Thoracic aorta (tissue), 2 donors: ENCODE measurements around the gene SLITRK3. TPM values are rescaled to one million over a fixed set of nuclear protein-coding genes. Genes with fewer than 3 reads are reported as not detected.
"Not testable (repeated sequence)": the region's sequence is repeated elsewhere in the genome, so short reads cannot be mapped to it uniquely, and the experiment has no call there.

Source experiments
- ATAC-seq: fragments of 150-250 bp; one replicate; pipeline ENCODE4 v1.8.0; 2017; ENCODE audit warnings: low read depth; ENCODE audit not compliant: insufficient number of reproducible peaks, low FRiP score
- DNase-seq: peaks from one replicate; pipeline ENCODE4 v3.0.0-alpha.2; 2020; ENCODE audit warnings: low spot score
- H3K27ac ChIP-seq, 2 donors: fragments of 200-600 bp; sonication (generic); 1 replicate in 1 of 2; 2 replicates in 1 of 2; pipeline ENCODE4 v1.5.1; 2016; ENCODE audit warnings: mild to moderate bottlenecking in 2 of 2, moderate library complexity in 2 of 2
- H3K27me3 ChIP-seq: fragments of 200-600 bp; sonication (generic); replicated peaks from 2 replicates; pipeline ENCODE4 v1.6.0; 2016; ENCODE audit warnings: mild to moderate bottlenecking; ENCODE audit not compliant: insufficient read depth
- H3K36me3 ChIP-seq: fragments of 200-600 bp; sonication (generic); one replicate; pipeline ENCODE4 v1.5.1; 2016
- H3K4me1 ChIP-seq, 2 donors: fragments of 200-600 bp; sonication (generic); 1 replicate in 1 of 2; 2 replicates in 1 of 2; pipeline versions ENCODE4 v1.5.1 to v1.6.0; 2016; ENCODE audit warnings: low read depth in 2 of 2, mild to moderate bottlenecking in 1 of 2; ENCODE audit not compliant: control insufficient read depth in 1 of 2
- H3K4me3 ChIP-seq: fragments of 200-600 bp; sonication (generic); 2 replicates; pipeline ENCODE4 v1.5.1; 2016; ENCODE audit warnings: mild to moderate bottlenecking
- H3K9me3 ChIP-seq: fragments of 200-600 bp; sonication (generic); 2 replicates; pipeline ENCODE4 v1.5.1; 2016
- CTCF ChIP-seq: fragments of 200-600 bp; sonication (generic); IDR thresholded peaks from one replicate; pipeline ENCODE4 v1.5.1; 2019; ENCODE audit warnings: antibody characterized with exemption
- total RNA-seq, 2 donors: library from RNA; depleted of rRNA; stranded (reverse); fragments of >200 nt; gene quantifications; one replicate each; pipeline versions ENCODE4 v1.1.0 to v1.2.3, GENCODE V29; 2016

SLITRK3 gene
- total RNA-seq, 2 donors from 2014 or later = 0.14 TPM; not detected in 1

- Histone ChIP-seq H3K4me1 (no peaks in the 10 kb centered on the region), H3K27me3 (no peaks in the 10 kb centered on the region), H3K4me3 (no peak overlapping the region), H3K36me3 (no peaks in the 10 kb centered on the region), H3K9me3 (no peaks in the 10 kb centered on the region), H3K27ac (no peak overlapping the region)
- TF ChIP-seq CTCF = no peak
- ATAC-seq = no peak
- no peak for DNase-seq
Measured at GRCh38 chr3:165156757-165157420, 39.3 kb downstream of the SLITRK3 start.

- no peaks in the 10 kb centered on the region for H3K4me1 ChIP-seq
- no peaks in the 10 kb centered on the region for H3K36me3 ChIP-seq
- ATAC-seq (no peak), DNase-seq (no peak)
- no peak overlapping the region for H3K27ac ChIP-seq
- H3K27me3 ChIP-seq = no peaks in the 10 kb centered on the region
- no peak overlapping the region for H3K4me3 ChIP-seq
- no peak for TF ChIP-seq CTCF
- H3K9me3 ChIP-seq = no peaks in the 10 kb centered on the region
Measured at GRCh38 chr3:165148876-165149441, 47.2 kb downstream of the SLITRK3 start.

- no peak for TF ChIP-seq CTCF
- Histone ChIP-seq H3K4me3 (no peak overlapping the region), H3K27ac (no peak overlapping the region), H3K36me3 (no peaks in the 10 kb centered on the region), H3K4me1 (no peaks in the 10 kb centered on the region), H3K9me3 (no peaks in the 10 kb centered on the region), H3K27me3 (no peaks in the 10 kb centered on the region)
- no peak for ATAC-seq
- no peak for DNase-seq
Measured at GRCh38 chr3:165144271-165144670, 51.9 kb downstream of the SLITRK3 start.

- H3K27me3 ChIP-seq, H3K27ac ChIP-seq, H3K9me3 ChIP-seq, DNase-seq, H3K4me3 ChIP-seq, ATAC-seq, H3K4me1 ChIP-seq, H3K36me3 ChIP-seq: not testable (repeated sequence)
Measured at GRCh38 chr3:165139918-165140317, 56.3 kb downstream of the SLITRK3 start.

Other genes starting within 250 kb of the SLITRK3 start
- not detected for gene SI, start 117.9 kb downstream of the SLITRK3 start, total RNA-seq